Mammary epithelial cell (primary cell): ENCODE data around the gene NKD1.

ENCODE experiments used
- EZH2 ChIP-seq: IDR thresholded peaks from 2 replicates; pipeline ENCODE4 v1.6.1; 2012; ENCODE audit warnings: low read length, inconsistent platforms, borderline replicate concordance
- TF ChIP-seq, protein P1 (sequence below), 2 donors: IDR thresholded peaks in 1 of 2; conservative IDR thresholded peaks in 1 of 2; 2 replicates each; pipeline ENCODE4 v1.5.1; 2011 to 2012; ENCODE audit warnings: inconsistent platforms in 2 of 2, low read length in 2 of 2, mild to moderate bottlenecking in 2 of 2, control low read depth in 1 of 2, low read depth in 1 of 2; ENCODE audit not compliant: insufficient read depth in 1 of 2; ENCODE audit errors: extremely low read depth in 1 of 2

GRCh38 chr16:50673496-50674275 is 125.5 kb downstream of the NKD1 start:
- TF ChIP-seq, protein P1, sequence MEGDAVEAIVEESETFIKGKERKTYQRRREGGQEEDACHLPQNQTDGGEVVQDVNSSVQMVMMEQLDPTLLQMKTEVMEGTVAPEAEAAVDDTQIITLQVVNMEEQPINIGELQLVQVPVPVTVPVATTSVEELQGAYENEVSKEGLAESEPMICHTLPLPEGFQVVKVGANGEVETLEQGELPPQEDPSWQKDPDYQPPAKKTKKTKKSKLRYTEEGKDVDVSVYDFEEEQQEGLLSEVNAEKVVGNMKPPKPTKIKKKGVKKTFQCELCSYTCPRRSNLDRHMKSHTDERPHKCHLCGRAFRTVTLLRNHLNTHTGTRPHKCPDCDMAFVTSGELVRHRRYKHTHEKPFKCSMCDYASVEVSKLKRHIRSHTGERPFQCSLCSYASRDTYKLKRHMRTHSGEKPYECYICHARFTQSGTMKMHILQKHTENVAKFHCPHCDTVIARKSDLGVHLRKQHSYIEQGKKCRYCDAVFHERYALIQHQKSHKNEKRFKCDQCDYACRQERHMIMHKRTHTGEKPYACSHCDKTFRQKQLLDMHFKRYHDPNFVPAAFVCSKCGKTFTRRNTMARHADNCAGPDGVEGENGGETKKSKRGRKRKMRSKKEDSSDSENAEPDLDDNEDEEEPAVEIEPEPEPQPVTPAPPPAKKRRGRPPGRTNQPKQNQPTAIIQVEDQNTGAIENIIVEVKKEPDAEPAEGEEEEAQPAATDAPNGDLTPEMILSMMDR (conservative IDR thresholded peaks at IDR 0.05 in 1 of 2, IDR thresholded peaks at IDR 0.05 in 1 of 2; ENCODE audit: extremely low read depth in 1 of 2, insufficient read depth in 1 of 2, low read depth in 1 of 2, low read length in 2 of 2), result no peak
- no peak for TF ChIP-seq EZH2
